Gastroesophageal sphincter (tissue), 3 donors: ENCODE data around the gene OTOP3.

ENCODE experiments used
- EP300 ChIP-seq: sonication (generic); formaldehyde crosslinking; IDR thresholded peaks from one replicate; pipeline ENCODE4 v1.6.1; 2017; ENCODE audit warnings: antibody characterized with exemption, mild to moderate bottlenecking
- POLR2A ChIP-seq, 2 donors: fragments of 450-650 bp; IDR thresholded peaks; one replicate each; pipeline ENCODE4 v1.6.1; 2017; ENCODE audit warnings: antibody characterized with exemption in 2 of 2, mild to moderate bottlenecking in 2 of 2, moderate library complexity in 1 of 2
- POLR2AphosphoS5 ChIP-seq: sonication (generic); formaldehyde crosslinking; IDR thresholded peaks from one replicate; pipeline ENCODE4 v1.6.1; 2017; ENCODE audit warnings: antibody characterized with exemption
- TF ChIP-seq, protein P1 (sequence below), 4 experiments: fragments of 200-600 bp in 2 of 4; fragments of 450-650 bp in 2 of 4; sonication (generic) in 1 of 4; IDR thresholded peaks; one replicate each; pipeline ENCODE4 v1.5.1; 2017 to 2019; ENCODE audit warnings: antibody characterized with exemption in 4 of 4, mild to moderate bottlenecking in 2 of 4, moderate library complexity in 2 of 4

DNA sequence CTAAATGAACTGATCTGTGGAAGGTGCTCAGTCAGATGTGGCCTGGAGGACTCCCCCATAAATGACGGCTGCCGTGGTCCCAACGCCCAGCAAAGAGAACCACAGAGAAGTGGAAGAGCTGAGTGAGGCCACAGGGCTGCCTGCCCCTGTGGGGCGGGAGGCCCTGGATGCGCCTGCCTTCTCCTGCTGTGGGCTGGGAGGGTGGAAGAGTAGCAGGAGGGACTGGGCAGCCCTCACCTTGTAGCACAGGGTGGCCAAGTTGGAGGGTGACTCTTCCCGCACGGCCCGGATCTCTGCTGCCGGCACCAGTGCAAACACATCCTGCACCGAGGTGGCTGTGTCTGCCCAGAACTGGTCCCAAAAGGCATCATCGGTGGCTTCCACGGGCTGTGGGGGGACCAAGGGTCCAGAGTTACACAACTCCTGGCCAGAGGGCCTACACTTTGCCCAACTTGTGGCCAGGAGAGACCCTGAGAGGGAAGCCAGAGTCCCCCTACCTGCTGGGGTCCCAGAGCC lies 28.6 kb downstream of the OTOP3 start:
- TF ChIP-seq, protein P1, sequence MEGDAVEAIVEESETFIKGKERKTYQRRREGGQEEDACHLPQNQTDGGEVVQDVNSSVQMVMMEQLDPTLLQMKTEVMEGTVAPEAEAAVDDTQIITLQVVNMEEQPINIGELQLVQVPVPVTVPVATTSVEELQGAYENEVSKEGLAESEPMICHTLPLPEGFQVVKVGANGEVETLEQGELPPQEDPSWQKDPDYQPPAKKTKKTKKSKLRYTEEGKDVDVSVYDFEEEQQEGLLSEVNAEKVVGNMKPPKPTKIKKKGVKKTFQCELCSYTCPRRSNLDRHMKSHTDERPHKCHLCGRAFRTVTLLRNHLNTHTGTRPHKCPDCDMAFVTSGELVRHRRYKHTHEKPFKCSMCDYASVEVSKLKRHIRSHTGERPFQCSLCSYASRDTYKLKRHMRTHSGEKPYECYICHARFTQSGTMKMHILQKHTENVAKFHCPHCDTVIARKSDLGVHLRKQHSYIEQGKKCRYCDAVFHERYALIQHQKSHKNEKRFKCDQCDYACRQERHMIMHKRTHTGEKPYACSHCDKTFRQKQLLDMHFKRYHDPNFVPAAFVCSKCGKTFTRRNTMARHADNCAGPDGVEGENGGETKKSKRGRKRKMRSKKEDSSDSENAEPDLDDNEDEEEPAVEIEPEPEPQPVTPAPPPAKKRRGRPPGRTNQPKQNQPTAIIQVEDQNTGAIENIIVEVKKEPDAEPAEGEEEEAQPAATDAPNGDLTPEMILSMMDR (IDR thresholded peaks at IDR 0.05): no peak
- TF ChIP-seq POLR2A (IDR thresholded peaks at IDR 0.05): no peak
- no peak for TF ChIP-seq POLR2AphosphoS5
- TF ChIP-seq EP300: no peak
